ENCODE measurements around the gene SGO1. TPM values are rescaled to one million over a fixed set of nuclear protein-coding genes. Genes with fewer than 3 reads are reported as not detected.

The SGO1 gene
- polyA plus RNA-seq, 3 donors: 9.4 to 9.8 (median 9.6) TPM

Other genes starting within 250 kb of the SGO1 start
- gene RAB5A, start 239.1 kb downstream of the SGO1 start, polyA plus RNA-seq (ENCODE audit: insufficient read length in 3 of 3): 10 to 100 TPM; 76.2 to 84.6 (median 79.5) TPM
- gene PP2D1, start 173.9 kb downstream of the SGO1 start, polyA plus RNA-seq (ENCODE audit: insufficient read length in 3 of 3): under 1 TPM; 0.26 to 0.49 (median 0.40) TPM
- gene KAT2B, start 145.8 kb downstream of the SGO1 start, polyA plus RNA-seq (ENCODE audit: insufficient read length in 3 of 3): 10 to 100 TPM; 23.2 to 28.1 (median 25.9) TPM